Activated CD4-positive, alpha-beta T cell treated with anti-CD3 and anti-CD28 coated beads, Interleukin-2, amount 10 ng/mL, durations not matched to agents 7 days and 5 days (primary cell): ENCODE data around the gene PDGFRB. TPM values are rescaled to one million over a fixed set of nuclear protein-coding genes. Genes with fewer than 3 reads are reported as not detected.

ENCODE experiments used
- CTCF ChIA-PET: fragments of 350-600 bp; sonication (Branson Sonifier 250); formaldehyde crosslinking; loops from one replicate; lab custom pipeline; 2021; ENCODE audit warnings: antibody characterized with exemption; lab: Charles Lee
- POLR2A ChIA-PET: fragments of 350-600 bp; sonication (Branson Sonifier 250); formaldehyde crosslinking; loops from one replicate; lab custom pipeline; 2021; ENCODE audit warnings: antibody characterized with exemption; lab: Charles Lee
- DNase-seq: peaks from one replicate; pipeline ENCODE4 v3.0.0-alpha.2; 2020
- H3K27ac Mint-ChIP-seq: one replicate; pipeline ENCODE4 v1.8.0; 2021; ENCODE audit warnings: mild to moderate bottlenecking, moderate library complexity, mixed read lengths
- H3K27me3 Mint-ChIP-seq: one replicate; pipeline ENCODE4 v1.8.0; 2021; ENCODE audit warnings: mixed read lengths
- H3K36me3 Mint-ChIP-seq: one replicate; pipeline ENCODE4 v1.8.0; 2021; ENCODE audit warnings: low read depth, mixed read lengths
- H3K4me1 Mint-ChIP-seq: one replicate; pipeline ENCODE4 v1.8.0; 2021; ENCODE audit warnings: mixed read lengths
- H3K4me3 Mint-ChIP-seq: one replicate; pipeline ENCODE4 v1.8.0; 2021; ENCODE audit warnings: mild to moderate bottlenecking, moderate library complexity, mixed read lengths
- H3K9me3 Mint-ChIP-seq: one replicate; pipeline ENCODE4 v1.8.0; 2021; ENCODE audit warnings: mixed read lengths
- total RNA-seq, 2 experiments: library from RNA; stranded (reverse); gene quantifications; one replicate each; pipeline ENCODE4 v1.2.3, GENCODE V29; 2021

Gene PDGFRB
- total RNA-seq, 2 experiments from 2014 or later: 1.9 to 3.6 TPM

- H3K36me3 Mint-ChIP-seq: no peaks in the 10 kb centered on the region
Measured at GRCh38 chr5:150146862-150147601, 8.6 kb downstream of the PDGFRB start.

GRCh38 chr5:150146235-150146634 is 9.4 kb downstream of the PDGFRB start:
- peaks cover 38% of the 10 kb centered on the region for H3K4me1 Mint-ChIP-seq
- ChIA-PET POLR2A (no interaction called here), CTCF (interaction anchor here (1.3 kb wide), 1 partner anchor 10 kb away, joined by 5 read pairs; no protein-coding TSS in a partner anchor)
- H3K27ac Mint-ChIP-seq: no peak overlapping the region
- no peak for DNase-seq
- no peaks in the 10 kb centered on the region for H3K9me3 Mint-ChIP-seq
- no peak overlapping the region for H3K4me3 Mint-ChIP-seq
- H3K27me3 Mint-ChIP-seq: no peaks in the 10 kb centered on the region
- H3K36me3 Mint-ChIP-seq: no peaks in the 10 kb centered on the region

More at GRCh38 chr5:150146862-150147601, 8.6 kb downstream of the PDGFRB start:
- H3K27ac Mint-ChIP-seq: no peak overlapping the region
- CTCF ChIA-PET: interaction anchor here (1.0 kb wide), 1 partner anchor 480 kb away, joined by 3 read pairs; no protein-coding TSS in a partner anchor
- POLR2A ChIA-PET: no interaction called here
- no peak overlapping the region for H3K4me3 Mint-ChIP-seq
- peaks cover 38% of the 10 kb centered on the region for H3K4me1 Mint-ChIP-seq
- no peaks in the 10 kb centered on the region for H3K9me3 Mint-ChIP-seq
- DNase-seq: no peak
- no peaks in the 10 kb centered on the region for H3K27me3 Mint-ChIP-seq

- H3K27ac Mint-ChIP-seq: no peak overlapping the region
- H3K36me3 Mint-ChIP-seq: no peaks in the 10 kb centered on the region
- peaks cover 29% of the 10 kb centered on the region for H3K4me1 Mint-ChIP-seq
- no peak overlapping the region for H3K4me3 Mint-ChIP-seq
- no peaks in the 10 kb centered on the region for H3K9me3 Mint-ChIP-seq
- POLR2A ChIA-PET: no interaction called here
- no peaks in the 10 kb centered on the region for H3K27me3 Mint-ChIP-seq
- DNase-seq: no peak
- CTCF ChIA-PET: interaction anchor here (0.6 to 1.7 kb wide), 6 partner anchors 9 to 33 kb away, joined by 3 to 5 read pairs (median 4); no protein-coding TSS in a partner anchor
Measured at GRCh38 chr5:150144879-150145278, 10.8 kb downstream of the PDGFRB start.

- Mint-ChIP-seq H3K4me3 (no peak overlapping the region), H3K36me3 (no peaks in the 10 kb centered on the region), H3K27ac (no peak overlapping the region), H3K9me3 (no peaks in the 10 kb centered on the region), H3K27me3 (no peaks in the 10 kb centered on the region), H3K4me1 (peaks cover 23% of the 10 kb centered on the region)
- POLR2A ChIA-PET: no interaction called here
- no peak for DNase-seq
- CTCF ChIA-PET: interaction anchor here (1.3 to 1.7 kb wide), 3 partner anchors 11 to 14 kb away, joined by 3 to 5 read pairs (median 4); no protein-coding TSS in a partner anchor
Measured at GRCh38 chr5:150144246-150144801, 11.3 kb downstream of the PDGFRB start.

GRCh38 chr5:150143350-150144245 is 12.0 kb downstream of the PDGFRB start:
- Mint-ChIP-seq H3K4me1 (peaks cover 16% of the 10 kb centered on the region), H3K9me3 (no peaks in the 10 kb centered on the region), H3K27me3 (no peaks in the 10 kb centered on the region), H3K4me3 (no peak overlapping the region), H3K27ac (no peak overlapping the region), H3K36me3 (no peaks in the 10 kb centered on the region)
- CTCF ChIA-PET: no interaction called here
- DNase-seq: no peak
- POLR2A ChIA-PET: no interaction called here

DNA sequence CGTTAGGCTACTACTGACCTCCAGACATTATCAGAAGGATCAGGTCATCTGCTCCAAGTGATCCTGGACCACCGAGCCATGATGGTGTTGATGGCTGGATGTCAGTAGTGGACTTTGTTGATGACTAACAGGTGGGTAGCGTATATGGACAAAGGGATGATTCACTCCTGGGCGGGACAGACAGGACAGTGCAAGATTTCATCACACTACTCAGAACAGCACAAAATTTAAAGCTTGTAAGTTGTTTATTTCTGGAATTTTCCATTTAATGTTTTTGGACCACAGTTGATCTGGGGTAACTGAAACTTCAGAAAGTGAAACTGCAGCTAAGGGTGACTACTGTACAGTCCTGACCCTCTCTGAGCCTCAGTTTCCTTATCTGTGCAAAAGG is 12.7 kb downstream of the PDGFRB start:
- H3K27me3 Mint-ChIP-seq: no peaks in the 10 kb centered on the region
- DNase-seq: no peak
- H3K36me3 Mint-ChIP-seq: no peaks in the 10 kb centered on the region
- POLR2A ChIA-PET: no interaction called here
- CTCF ChIA-PET: no interaction called here
- H3K4me3 Mint-ChIP-seq: no peak overlapping the region
- no peaks in the 10 kb centered on the region for H3K9me3 Mint-ChIP-seq
- no peak overlapping the region for H3K27ac Mint-ChIP-seq
- H3K4me1 Mint-ChIP-seq: peaks cover 11% of the 10 kb centered on the region

- CTCF ChIA-PET: no interaction called here
- H3K27me3 Mint-ChIP-seq: no peaks in the 10 kb centered on the region
- H3K27ac Mint-ChIP-seq: no peak overlapping the region
- POLR2A ChIA-PET: no interaction called here
- DNase-seq: no peak
- no peak overlapping the region for H3K4me3 Mint-ChIP-seq
- H3K9me3 Mint-ChIP-seq: no peaks in the 10 kb centered on the region
- peaks cover 11% of the 10 kb centered on the region for H3K4me1 Mint-ChIP-seq
- H3K36me3 Mint-ChIP-seq: no peaks in the 10 kb centered on the region
Measured at GRCh38 chr5:150142185-150142958, 13.3 kb downstream of the PDGFRB start.

DNA sequence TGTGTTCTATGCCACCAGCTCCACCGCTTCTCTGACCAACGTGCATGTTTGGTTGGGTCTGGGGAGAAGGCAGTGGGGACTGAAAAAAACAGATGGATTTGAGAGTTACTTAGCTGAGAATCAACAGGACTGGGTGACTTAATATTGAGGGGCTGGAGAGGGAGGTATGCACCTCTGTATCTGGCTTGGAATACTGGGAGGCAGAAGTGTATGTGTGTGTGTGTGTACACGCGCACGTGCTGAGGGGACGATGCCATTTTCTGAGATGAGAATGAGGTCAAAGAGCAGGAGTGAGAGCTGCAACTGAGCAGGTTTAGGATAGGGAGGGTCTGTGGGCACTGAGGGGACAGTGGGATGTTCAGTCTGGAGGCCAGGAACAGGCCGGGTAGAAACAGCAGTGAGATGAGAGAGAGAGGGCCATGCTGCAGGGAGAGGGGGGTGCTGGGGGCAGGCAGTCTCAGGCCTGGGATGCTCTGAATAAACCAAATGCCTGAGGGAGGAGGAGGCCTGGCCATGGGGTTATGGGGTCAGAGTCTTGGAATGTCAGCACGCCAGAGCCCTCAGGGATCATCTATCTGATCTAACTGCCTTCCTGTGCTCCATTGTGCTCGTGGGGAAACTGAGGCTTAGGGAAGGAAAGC is 14.0 kb downstream of the PDGFRB start:
- no peaks in the 10 kb centered on the region for H3K9me3 Mint-ChIP-seq
- CTCF ChIA-PET: no interaction called here
- no peak overlapping the region for H3K4me3 Mint-ChIP-seq
- no peaks in the 10 kb centered on the region for H3K27me3 Mint-ChIP-seq
- peaks cover 11% of the 10 kb centered on the region for H3K4me1 Mint-ChIP-seq
- no peaks in the 10 kb centered on the region for H3K36me3 Mint-ChIP-seq
- DNase-seq: no peak
- H3K27ac Mint-ChIP-seq: no peak overlapping the region
- POLR2A ChIA-PET: no interaction called here

DNA sequence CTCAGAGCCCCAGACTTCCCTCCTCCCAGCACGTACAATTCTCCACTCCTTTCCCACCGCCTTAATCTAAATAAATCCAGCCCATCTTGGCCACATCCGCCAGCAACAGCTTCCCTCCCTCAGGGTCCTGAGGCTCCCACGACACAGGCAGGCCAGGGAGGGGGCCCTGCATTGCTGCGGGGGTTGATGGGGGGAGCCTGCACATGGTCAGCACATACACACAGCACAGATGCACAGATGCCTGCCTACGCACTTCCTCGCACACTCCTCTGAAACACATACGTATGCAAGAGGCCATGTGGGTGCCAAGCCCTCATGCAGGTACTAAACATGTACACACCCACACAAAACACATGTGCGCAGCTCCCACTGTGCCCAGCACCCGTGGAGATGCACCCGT is 14.8 kb downstream of the PDGFRB start:
- CTCF ChIA-PET: interaction anchor here (2.8 kb wide), 1 partner anchor 9 kb away, joined by 9 read pairs; no protein-coding TSS in a partner anchor
- H3K4me1 Mint-ChIP-seq: peaks cover 11% of the 10 kb centered on the region
- H3K36me3 Mint-ChIP-seq: no peaks in the 10 kb centered on the region
- no peaks in the 10 kb centered on the region for H3K27me3 Mint-ChIP-seq
- H3K9me3 Mint-ChIP-seq: no peaks in the 10 kb centered on the region
- DNase-seq: no peak
- no peak overlapping the region for H3K4me3 Mint-ChIP-seq
- POLR2A ChIA-PET: no interaction called here
- H3K27ac Mint-ChIP-seq: no peak overlapping the region

- Mint-ChIP-seq H3K4me3 (no peak overlapping the region), H3K27me3 (no peaks in the 10 kb centered on the region), H3K36me3 (no peaks in the 10 kb centered on the region), H3K4me1 (peaks cover 8% of the 10 kb centered on the region), H3K9me3 (no peaks in the 10 kb centered on the region), H3K27ac (no peak overlapping the region)
- DNase-seq: no peak
- ChIA-PET POLR2A (no interaction called here), CTCF (interaction anchor here (0.7 to 2.8 kb wide), 2 partner anchors 10 to 212 kb away, joined by 3 to 9 read pairs; no protein-coding TSS in a partner anchor)
Measured at GRCh38 chr5:150139334-150139733, 16.3 kb downstream of the PDGFRB start.

DNA sequence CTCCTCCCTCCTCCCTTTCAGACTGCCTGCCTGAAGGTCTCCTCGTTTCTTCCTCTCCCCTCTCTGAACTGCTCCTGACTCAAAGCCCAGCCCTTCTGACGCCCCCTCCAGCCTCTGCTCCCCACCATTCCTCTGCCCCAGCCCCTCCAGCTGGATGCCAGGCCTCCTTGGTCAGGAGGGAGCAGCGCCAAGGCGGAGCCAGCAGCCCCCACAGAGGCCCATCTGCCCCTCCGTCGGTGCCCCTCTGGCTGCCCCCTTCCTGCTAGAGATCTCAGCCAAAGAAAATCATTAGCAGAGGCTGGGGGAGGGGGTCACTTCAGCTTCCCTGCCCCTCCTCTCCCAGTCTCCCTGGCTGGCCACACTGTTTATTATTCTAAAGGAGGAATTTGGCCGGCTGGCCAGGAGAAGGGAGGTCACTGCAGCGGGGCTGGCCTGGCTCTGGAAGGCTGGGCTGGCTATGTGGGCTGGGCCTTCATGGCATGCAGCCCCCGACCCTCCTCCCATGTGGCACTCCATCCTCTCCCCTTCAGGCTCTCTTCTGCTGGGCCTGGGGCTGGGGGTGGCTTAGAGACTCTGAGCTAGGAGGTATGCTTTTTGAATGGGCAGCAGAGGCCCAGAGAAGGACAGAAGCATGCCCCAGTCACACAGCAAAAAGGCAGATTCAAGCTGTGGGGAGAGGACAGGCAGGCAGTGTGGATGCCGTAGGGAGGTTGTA is 16.9 kb downstream of the PDGFRB start:
- CTCF ChIA-PET: interaction anchor here (0.6 to 2.8 kb wide), 2 partner anchors 11 to 587 kb away, joined by 6 to 9 read pairs; no protein-coding TSS in a partner anchor
- H3K27me3 Mint-ChIP-seq: no peaks in the 10 kb centered on the region
- DNase-seq: no peak
- POLR2A ChIA-PET: no interaction called here
- peaks cover 8% of the 10 kb centered on the region for H3K4me1 Mint-ChIP-seq
- H3K9me3 Mint-ChIP-seq: no peaks in the 10 kb centered on the region
- H3K36me3 Mint-ChIP-seq: no peaks in the 10 kb centered on the region
- no peak overlapping the region for H3K4me3 Mint-ChIP-seq
- no peak overlapping the region for H3K27ac Mint-ChIP-seq
